ELF-1 (cell line): Measurements from ENCODE around the gene TGFB1I1.
A peak's percentile ranks its signal among the peaks of the same experiment; 100 is the strongest.

Experiments used
- DNase-seq: peaks from one replicate; pipeline ENCODE4 v3.0.0-alpha.2; 2016; ENCODE audit warnings: low read depth, low spot score

The TGFB1I1 gene

DNA sequence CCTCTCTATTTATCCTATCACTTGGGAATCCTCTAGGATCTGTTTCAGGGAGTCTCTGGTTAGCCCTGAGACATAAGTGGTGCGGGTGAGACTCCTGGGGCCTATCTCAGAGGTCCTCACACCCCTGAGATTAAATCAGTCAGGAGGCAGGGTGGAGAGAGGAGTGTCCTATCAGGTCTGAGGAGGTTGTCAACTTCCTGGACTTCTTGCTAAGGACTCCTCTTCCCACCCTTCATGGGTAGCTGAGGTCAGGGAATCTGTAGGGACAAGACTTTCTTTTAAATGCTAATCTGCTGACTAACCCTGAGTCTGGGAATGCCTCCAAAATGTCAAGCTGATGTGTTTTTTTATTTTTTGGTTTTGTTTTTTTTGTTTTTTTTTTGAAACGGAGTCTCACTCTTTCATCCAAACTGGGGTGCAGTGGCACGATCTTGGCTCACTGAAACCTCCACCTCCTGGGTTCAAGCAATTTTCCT lies 19.3 kb upstream of the TGFB1I1 start:
- no peak for DNase-seq

DNA sequence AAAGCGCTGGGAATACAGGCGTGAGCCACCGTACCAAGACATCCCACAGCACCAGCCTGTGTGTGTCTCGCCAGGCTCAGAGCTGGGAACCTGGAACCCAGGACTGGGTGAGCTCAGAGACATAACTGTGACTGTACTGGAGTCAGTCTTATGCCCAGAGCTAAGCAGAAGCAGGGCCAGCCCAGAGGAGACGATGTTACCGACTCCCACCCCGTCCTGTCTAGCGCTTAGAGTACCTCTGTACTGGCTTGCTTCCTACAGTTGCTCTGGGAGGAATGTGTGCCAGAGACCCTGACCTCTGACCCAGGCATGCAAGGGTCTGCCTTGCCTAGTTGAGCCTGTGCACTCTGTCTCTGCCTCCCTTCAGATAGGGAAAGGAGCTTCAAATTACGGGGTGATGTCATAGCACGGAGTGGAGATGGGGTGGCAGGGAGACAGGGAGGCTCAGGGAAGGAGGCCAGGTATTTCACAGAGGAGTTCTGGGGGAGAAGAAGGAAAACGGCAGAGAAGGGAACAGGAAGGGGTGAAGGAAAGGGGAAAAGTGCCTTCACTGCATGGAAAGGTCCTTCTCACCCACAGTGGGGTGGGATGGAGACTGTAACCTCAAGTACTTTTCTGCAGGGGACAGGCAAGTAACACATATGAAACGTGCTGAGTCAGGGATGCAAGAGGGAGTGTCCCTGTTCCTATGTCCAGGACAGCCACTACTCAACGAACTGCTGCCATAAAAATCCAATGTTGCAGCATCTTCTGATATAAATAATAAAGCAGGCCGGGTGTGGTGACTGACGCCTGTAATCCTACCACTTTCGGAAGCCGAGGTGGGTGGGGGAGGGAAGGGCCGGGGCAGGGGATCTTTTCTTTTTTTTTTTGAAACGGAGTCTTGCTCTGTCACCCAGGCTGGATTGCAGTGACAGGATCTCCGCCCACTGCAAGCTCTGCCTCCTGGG lies 18.4 kb upstream of the TGFB1I1 start:
- DNase-seq: peak; percentile 85

DNA sequence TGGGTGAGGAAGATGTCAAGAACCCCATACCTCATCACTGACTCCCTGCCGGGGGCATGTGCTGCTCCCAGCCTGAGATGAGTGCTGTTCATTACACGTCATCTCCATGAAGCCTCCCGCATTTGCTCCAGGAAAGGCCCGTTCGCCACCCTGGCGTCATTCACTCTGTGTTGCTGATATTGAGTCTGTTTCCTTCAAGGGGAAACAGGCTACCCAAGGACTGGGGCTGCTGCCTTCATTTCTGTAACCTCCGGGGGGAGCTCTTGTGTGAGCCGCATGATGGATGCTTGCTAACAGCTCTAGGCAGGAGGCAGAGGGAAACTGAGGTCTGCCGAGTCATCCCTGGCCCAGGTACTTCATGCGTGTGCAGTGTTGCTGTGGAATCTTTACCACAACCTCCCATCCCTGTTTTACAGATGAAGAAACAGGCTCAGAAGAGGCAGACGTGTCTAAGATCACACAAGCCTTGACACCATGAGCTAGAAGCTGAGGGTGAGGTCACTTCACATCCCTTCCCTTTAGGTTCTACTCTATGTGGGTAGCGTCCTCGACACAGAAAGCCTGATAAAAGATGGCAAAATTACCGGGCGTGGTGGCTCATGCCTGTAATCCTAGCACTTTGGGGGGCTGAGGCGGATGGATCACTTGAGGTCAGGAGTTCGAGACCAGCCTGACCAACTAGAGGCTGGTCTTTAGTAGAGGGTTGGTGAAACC lies 16.2 kb upstream of the TGFB1I1 start:
- no peak for DNase-seq

GRCh38 chr16:31456988-31457360 lies 15.0 kb upstream of the TGFB1I1 start:
- DNase-seq: no peak

DNA sequence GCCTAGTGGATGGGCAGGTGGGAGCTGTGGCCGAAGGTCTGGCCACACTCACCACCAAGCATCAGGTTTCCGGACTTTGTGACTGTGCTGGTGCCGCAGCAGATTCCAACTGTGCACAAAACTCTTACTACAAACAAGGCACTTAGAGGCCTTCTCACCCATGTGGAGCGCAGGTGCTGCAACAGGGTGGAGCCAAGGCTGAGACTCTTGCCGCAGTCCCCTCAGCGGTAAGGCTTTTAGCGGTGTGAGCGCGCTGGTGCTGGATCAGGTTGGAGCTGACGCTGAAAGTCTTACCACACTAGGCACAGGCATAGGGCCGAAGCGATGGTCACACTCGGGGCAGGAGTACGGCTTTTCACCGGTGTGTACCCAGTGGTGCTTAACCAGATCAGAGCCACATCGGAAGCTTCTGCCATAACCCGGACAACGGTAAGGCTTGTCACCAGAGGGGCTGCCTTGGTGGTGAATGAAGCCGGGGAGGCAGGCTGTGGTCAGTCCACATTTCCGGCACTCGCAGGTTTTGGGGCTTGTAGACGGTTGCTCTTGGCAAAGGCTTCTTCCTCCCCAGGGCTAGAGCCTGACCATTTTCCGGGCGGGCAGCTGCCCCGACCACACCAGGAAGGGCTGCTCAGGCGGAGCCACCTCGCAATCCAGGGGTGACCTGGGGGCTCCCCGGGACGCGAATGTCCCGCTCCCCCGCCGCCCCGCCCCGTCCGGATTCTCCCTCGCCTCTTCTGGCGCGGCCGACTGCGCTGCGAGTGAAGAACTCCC lies 13.7 kb upstream of the TGFB1I1 start:
- DNase-seq: peak; percentile 73

DNA sequence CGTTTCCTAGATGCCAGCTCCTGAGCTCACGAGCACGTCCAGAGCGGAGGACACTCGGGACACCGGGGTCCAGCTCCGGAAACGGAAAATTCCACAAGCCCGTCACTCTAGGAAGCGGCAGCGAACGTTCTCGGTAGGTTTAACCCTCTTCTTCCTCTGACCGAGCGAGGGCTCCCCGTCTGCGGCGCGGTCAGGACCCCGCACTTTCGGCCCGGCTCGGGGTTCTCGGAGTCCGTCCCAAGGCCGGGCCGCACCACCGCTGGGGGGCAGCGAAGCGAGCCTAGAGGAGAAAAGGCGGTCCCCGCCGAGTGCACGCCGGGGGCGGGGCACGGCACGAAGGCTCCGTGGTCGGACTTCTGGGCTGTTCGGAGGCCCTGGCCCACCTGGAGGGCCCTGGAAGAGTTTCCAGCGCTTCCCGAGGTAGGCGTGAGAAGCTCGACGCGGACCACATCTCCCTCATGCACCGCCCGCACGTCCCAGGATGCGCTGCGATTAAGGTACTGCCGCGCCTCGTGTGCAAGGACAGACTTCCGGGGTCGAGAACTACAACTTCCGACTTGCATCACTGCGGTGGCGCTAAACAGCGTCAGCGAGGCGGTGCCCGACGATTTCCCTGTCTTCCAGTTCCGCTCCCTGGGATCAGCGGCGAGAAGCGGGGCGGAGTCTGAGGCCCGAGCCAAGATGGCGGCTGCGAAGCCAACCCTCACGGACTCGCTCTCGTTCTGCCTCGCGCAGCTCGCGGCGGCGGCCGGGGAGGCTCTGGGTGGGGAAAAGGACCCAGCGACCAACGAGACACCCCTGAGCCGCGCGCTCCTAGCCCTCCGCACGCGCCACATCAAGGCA lies 12.9 kb upstream of the TGFB1I1 start, which contains the start of gene ARMC5:
TSS of gene ARMC5 (plus strand) at position 658 of the 843 bp plus-strand sequence. CDS start at position 682, 24 bp downstream.
- peak; percentile 98 for DNase-seq

DNA sequence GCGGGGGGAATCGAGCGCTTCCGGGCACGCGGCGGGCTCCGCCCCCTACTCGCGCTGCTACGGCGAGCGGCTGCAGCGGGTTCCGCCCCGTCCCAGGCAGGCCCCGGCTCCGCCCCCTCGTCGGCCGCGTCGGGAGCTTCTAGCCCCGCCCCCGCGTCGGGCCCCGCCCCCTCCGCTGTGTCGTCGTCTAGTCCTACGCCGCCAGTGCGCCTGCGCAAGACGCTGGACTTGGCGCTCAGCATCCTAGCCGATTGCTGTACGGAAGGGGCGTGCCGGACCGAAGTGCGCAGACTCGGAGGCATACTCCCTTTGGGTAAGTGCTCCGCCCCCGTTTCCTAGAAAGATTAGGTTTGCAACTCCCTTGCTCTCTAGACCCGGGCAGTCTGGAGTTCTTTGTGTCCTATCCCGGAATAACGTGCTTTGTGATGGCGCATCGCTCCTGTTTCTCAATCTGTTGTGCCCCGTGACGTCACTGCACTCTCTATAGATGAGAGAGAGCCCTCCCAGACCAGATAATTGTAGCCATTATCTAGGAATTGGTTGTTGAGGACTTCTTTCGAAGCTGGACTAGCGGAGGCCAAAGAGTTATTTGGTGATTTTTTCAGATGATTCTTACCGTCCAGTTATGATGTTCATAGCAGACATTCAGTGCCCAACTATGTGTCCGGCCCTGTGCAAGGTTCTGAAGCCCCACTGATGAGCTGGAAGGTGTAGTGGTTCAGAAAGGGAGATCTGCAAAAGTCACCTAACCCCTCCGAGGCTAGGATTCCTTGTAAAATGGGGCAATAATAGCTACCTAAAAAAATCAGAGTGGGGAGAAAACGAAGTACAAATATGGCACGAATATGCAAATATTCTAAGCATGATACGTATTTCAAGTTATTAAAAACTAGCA lies 12.0 kb upstream of the TGFB1I1 start:
- peak; percentile 97 for DNase-seq

DNA sequence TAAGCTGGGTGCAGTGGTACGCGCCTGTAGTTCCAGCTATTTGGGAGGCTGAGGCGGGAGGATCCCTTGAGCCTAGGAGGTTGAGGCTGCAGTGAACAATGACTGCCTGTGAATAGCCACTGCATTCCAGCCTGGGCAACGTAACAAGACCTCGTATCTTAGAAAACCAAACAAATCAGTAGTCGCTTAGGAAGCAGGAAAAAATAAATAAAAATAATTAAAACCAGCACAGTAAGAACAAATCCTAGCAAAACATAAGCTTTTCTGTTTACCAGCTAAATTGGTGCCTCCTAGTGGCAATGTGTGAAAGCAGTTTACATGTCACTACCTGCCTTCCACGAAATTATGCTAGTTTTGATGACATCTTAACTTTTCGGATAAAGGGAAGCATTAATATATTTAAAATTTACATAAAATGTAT lies 11.4 kb upstream of the TGFB1I1 start:
- DNase-seq: no peak

DNA sequence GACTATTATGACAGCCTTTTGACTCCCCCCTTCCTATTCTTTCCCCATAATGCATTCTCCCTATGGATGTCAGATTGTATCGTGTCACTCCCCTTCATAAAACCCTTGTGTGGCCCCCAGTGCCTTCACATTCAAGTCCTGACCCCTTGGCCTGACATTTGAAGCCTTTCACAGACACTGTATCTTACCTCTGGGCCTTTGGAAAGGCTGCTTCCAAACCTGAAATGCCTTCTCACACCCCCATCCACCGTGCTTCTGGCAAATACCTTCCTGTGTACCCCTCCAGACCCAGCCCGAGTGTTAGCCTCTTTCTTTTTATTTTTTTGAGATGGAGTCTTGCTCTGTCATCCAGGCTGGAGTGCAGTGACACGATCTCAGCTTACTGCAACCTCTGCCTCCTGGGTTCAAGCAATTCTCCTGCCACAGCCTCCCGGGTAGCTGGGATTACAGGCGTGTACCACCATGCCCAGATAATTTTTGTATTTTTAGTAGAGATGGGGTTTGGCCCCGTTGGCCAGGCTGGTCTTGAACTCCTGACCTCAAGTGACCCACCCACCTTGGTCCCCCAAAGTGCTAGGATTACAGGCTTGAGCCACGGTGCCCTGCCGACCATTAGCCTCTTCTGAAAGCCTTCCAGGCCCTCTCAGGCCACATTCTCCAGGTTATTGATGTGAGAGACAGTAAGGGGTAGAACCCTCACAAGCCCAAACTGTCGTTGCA lies 10.6 kb upstream of the TGFB1I1 start:
- no peak for DNase-seq

DNA sequence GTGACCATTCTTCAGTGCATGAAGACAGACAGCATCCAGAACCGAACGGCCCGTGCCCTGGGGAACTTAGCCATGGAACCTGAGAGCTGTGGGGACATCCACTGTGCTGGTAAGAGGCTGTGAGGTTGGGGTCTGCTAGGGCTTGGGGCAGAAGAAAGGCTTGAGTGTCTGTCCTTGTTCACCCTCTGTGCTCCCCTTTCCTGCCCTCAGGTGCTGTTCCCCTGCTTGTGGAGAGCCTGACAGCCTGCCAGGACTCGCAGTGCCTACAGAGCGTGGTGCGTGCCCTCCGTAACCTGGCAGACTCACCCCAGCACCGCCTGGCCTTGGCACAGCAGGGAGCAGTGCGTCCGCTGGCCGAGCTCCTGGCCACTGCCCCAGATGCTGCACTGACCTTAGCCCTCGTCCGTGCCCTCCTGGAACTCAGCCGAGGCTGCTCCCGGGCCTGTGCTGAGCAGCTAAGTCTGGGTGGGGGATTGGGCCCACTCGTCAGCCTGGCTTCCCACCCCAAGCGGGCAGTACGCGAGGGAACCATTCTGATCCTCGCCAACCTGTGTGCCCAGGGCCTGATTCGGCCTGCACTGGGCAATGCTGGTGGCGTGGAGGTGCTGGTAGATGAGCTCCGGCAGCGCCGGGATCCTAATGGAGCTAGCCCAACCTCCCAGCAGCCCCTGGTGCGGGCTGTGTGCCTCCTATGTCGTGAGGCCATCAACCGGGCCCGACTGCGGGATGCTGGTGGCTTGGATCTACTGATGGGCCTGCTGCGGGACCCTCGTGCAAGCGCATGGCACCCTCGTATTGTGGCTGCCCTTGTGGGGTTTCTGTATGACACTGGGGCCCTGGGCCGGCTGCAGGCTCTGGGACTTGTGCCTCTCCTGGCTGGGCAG lies 9.8 kb upstream of the TGFB1I1 start:
- DNase-seq: no peak

- no peak for DNase-seq
Measured at GRCh38 chr16:31464348-31464769, 7.6 kb upstream of the TGFB1I1 start.

GRCh38 chr16:31464781-31465260 lies 7.1 kb upstream of the TGFB1I1 start:
- DNase-seq: no peak

DNA sequence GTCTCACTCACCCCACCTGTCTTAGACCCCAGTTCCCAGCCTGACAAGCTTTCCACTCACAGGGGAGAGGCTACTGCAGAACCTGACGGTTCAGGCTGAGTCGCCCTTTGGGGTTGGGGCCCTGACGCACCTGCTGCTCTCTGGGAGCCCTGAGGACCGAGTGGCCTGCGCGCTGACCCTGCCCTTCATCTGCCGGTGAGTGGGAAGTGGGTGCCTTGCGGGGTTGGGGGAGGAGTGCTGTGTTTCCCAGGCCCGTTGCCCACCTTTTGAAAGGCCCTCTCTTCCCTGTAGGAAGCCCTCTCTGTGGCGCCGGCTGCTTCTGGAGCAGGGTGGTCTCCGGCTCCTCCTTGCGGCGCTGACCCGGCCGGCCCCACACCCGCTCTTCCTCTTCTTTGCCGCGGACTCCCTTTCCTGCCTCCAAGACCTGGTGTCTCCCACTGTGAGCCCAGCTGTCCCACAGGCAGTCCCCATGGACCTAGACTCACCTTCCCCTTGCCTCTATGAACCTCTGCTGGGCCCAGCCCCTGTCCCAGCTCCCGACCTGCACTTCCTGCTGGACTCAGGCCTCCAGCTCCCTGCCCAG lies 6.1 kb upstream of the TGFB1I1 start:
- DNase-seq: no peak

GRCh38 chr16:31466381-31466841 lies 5.5 kb upstream of the TGFB1I1 start:
- DNase-seq: no peak

DNA sequence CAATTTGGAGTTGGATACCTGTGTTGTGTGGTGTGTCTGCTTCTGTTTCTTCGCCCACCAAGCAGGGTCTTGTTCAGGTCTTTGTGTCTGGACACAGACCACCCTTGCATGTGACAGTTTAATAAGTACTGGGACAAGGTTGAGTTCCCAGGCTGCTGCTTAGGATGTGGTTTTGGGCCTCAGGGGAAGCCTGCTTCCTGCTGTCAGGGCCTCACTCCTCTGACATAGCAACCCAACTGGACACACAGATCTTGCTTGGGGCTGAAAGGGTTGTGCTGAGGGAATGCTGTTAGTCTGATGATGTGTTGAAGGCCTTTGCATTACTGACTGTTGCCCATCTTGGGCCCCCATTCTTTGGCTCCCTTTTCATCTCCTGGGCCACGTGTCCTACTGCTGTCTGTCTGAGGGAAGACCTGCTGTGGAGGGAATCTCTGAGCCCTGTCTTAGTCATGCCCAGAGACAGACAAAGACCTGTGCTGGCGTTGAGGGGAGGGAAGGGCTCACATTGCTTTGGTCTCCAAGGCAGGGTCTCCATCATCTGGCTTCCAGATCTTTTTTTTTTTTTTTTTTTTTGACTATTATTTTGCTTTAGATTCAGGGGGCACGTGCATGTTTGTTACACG lies 4.7 kb upstream of the TGFB1I1 start:
- no peak for DNase-seq

DNA sequence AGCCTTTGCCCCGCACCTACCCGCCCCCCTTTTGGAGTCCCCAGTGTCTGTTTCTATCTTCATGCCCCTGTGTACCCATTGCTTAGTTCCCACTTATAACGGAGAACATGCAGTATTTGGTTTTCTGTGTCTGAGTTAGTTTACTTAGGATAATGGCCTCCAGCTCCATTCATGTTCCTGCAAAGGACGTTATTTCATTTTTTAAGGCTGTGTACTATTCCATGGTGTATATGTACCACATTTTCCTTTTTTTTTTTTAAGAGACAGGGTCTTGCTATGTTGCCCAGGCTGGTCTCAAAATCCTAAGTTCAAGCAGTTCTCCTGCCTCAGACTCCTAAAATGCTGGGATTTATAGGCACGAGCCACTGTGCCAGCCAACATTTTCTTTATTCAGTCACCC lies 4.1 kb upstream of the TGFB1I1 start:
- DNase-seq: no peak

GRCh38 chr16:31470615-31471014 lies 1.3 kb upstream of the TGFB1I1 start:
- DNase-seq: no peak
